GM18498 (cell line): Measurements from ENCODE around the gene MFSD2A.
"Not testable (repeated sequence)": the region's sequence is repeated elsewhere in the genome, so short reads cannot be mapped to it uniquely, and the experiment has no call there.

Source experiments
- ATAC-seq: cut with Tn5 transposase; IDR thresholded peaks from one replicate; pipeline ENCODE4 v1.9.1; 2021; ENCODE audit warnings: mild to moderate bottlenecking, moderate library complexity; ENCODE audit not compliant: unreplicated experiment

Gene MFSD2A

GRCh38 chr1:39996396-39997004 lies 41.6 kb downstream of the MFSD2A start:
- no peak for ATAC-seq

GRCh38 chr1:40001456-40001855 lies 46.5 kb downstream of the MFSD2A start:
- no peak for ATAC-seq

- ATAC-seq: no peak
These were observed 48.5 kb downstream of the MFSD2A start for GRCh38 chr1:40003156-40004093.

GRCh38 chr1:40004857-40005256 lies 49.9 kb downstream of the MFSD2A start:
- ATAC-seq: no peak

GRCh38 chr1:40007481-40008034 lies 52.6 kb downstream of the MFSD2A start:
- ATAC-seq: not testable (repeated sequence)

- ATAC-seq: no peak
These were observed 56.3 kb downstream of the MFSD2A start for GRCh38 chr1:40011198-40011597.

- no peak for ATAC-seq
These were observed 59.3 kb downstream of the MFSD2A start for GRCh38 chr1:40014253-40014706.

- ATAC-seq: no peak
These were observed 60.1 kb downstream of the MFSD2A start for GRCh38 chr1:40014812-40015594.

GRCh38 chr1:40017951-40018575 lies 63.1 kb downstream of the MFSD2A start:
- ATAC-seq: no peak
